MG63 (cell line): Measurements from ENCODE around the gene FBXO8. TPM values are rescaled to one million over a fixed set of nuclear protein-coding genes. Genes with fewer than 3 reads are reported as not detected.
A peak's percentile ranks its signal among the peaks of the same experiment; 100 is the strongest.
"Not testable (repeated sequence)": the region's sequence is repeated elsewhere in the genome, so short reads cannot be mapped to it uniquely, and the experiment has no call there.

Source experiments
- DNase-seq: peaks from one replicate; pipeline ENCODE4 v3.0.0-alpha.2; 2020
- H3K27me3 ChIP-seq: fragments of 250-450 bp; sonication (Bioruptor Pico); 2 replicates; pipeline ENCODE4 v1.5.1; 2020; ENCODE audit warnings: mild to moderate bottlenecking, moderate library complexity
- H3K36me3 ChIP-seq: fragments of 250-450 bp; sonication (Bioruptor Pico); 2 replicates; pipeline ENCODE4 v1.5.1; 2020; ENCODE audit warnings: mild to moderate bottlenecking, moderate library complexity
- H3K4me3 ChIP-seq: fragments of 250-450 bp; sonication (Bioruptor Pico); 2 replicates; pipeline ENCODE4 v1.5.1; 2020; ENCODE audit warnings: mild to moderate bottlenecking, moderate library complexity
- H3K9me3 ChIP-seq: fragments of 250-450 bp; sonication (Bioruptor Pico); 2 replicates; pipeline ENCODE4 v1.5.1; 2020; ENCODE audit warnings: mild to moderate bottlenecking, moderate library complexity
- total RNA-seq: library from RNA; depleted of rRNA; stranded (reverse); fragments of >200 nt; shearing (Covaris generic); gene quantifications from 2 replicates; pipeline ENCODE4 v1.2.3, GENCODE V29; 2014; ENCODE audit warnings: low replicate concordance

Gene FBXO8
- total RNA-seq, 1 experiment from 2014 or later, result 29.1 TPM

- no peak for DNase-seq
- peaks cover 11% of the 10 kb centered on the region for H3K36me3 ChIP-seq
These were observed 20.2 kb upstream of the FBXO8 start for GRCh38 chr4:174303687-174304086.

GRCh38 chr4:174295142-174295541 is 11.7 kb upstream of the FBXO8 start:
- not testable (repeated sequence) for DNase-seq, H3K4me3 ChIP-seq, H3K27me3 ChIP-seq
- peaks cover 13% of the 10 kb centered on the region for H3K36me3 ChIP-seq
- H3K9me3 ChIP-seq, result peaks cover 18% of the 10 kb centered on the region

More at GRCh38 chr4:174303687-174304086, 20.2 kb upstream of the FBXO8 start:
- Histone ChIP-seq H3K4me3 (no peak overlapping the region), H3K27me3 (no peaks in the 10 kb centered on the region), H3K9me3 (no peaks in the 10 kb centered on the region)

DNA sequence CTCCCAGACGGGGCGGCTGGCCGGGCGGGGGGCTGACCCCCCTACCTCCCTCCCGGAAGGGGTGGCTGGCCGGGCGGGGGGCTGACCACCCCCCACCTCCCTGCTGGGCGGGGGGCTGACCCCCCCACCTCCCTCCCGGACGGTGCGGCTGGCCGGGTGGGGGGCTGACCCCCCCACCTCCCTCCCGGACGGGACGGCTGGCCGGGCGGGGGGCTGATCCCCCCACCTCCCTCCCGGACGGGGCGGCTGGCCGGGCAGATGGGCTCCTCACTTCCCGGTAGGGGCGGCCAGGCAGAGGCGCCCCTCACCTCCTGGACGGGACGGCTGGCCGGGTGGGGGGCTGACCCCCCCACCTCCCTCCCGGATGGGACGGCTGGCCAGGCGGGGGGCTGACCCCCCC is 11.2 kb upstream of the FBXO8 start:
- not testable (repeated sequence) for DNase-seq, H3K27me3 ChIP-seq, H3K4me3 ChIP-seq
- Histone ChIP-seq H3K9me3 (peaks cover 18% of the 10 kb centered on the region), H3K36me3 (peaks cover 13% of the 10 kb centered on the region)

DNA sequence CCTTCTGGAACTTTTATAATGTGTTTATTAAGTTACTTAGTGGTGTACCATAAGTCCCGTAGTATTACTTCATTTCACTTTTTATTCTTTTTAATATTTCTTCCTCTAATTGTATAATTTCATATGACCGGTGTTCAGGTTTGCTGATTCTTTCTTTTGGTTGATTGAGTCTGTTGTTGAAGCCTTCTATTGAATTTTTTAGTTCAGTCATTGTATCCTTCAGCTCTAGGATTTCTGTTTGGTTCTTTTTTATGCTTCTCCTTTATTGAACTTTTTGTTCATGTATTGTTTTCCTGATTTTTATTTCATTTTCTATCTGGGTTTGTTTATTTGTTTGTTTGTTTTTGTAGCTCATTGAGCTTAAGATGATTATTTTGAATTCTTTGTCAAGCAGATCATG is 9.0 kb upstream of the FBXO8 start:
- Histone ChIP-seq H3K4me3 (no peak overlapping the region), H3K27me3 (no peaks in the 10 kb centered on the region), H3K36me3 (peaks cover 13% of the 10 kb centered on the region), H3K9me3 (peaks cover 18% of the 10 kb centered on the region)
- no peak for DNase-seq

GRCh38 chr4:174286870-174287269 is 3.4 kb upstream of the FBXO8 start:
- DNase-seq, result no peak
- Histone ChIP-seq H3K9me3 (peaks cover 3% of the 10 kb centered on the region), H3K36me3 (no peaks in the 10 kb centered on the region), H3K27me3 (no peaks in the 10 kb centered on the region), H3K4me3 (no peak overlapping the region)

GRCh38 chr4:174284487-174284886 is 1.0 kb upstream of the FBXO8 start:
- H3K27me3 ChIP-seq, result no peaks in the 10 kb centered on the region
- H3K4me3 ChIP-seq, result peak overlapping the region; percentile 94
- DNase-seq, result no peak
- H3K36me3 ChIP-seq, result peaks cover 3% of the 10 kb centered on the region; the same call in 1 of the 2 replicates
- no peaks in the 10 kb centered on the region for H3K9me3 ChIP-seq

DNA sequence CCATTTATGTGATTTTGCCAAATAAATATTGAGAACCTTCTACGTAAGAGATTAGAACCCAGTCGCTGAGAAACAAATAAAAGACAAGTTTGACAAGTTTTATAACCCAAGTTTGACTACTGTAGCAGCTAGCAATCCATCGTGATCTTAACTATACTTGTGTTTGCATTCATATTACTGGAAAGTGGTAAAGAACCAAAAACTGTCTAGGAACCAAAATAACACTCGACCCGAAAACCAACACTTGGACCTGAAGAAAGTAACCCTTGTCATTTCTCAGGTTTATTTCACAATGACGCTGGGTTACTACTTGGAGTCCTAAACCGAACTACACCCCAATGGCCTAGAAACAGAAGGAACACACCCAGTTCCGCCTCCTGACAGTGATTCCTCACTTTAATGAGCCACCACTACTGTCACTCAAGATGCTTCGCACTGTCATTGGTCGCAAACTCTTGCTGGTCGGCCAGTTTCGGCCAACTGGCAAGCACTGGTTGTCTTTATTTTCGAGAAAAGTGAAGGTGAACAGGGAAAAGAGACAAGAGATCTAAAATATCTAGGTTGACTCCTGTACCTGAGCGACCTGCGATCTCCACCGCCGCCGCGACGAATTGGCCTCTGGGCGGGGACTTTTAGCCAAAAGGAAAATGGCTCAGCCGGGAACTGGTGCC is 496 bp downstream of the FBXO8 start:
- no peaks in the 10 kb centered on the region for H3K27me3 ChIP-seq

GRCh38 chr4:174281901-174282300 is 1.6 kb downstream of the FBXO8 start:
- Histone ChIP-seq H3K36me3 (peaks cover 3% of the 10 kb centered on the region; the same call in 1 of the 2 replicates), H3K4me3 (peak overlapping the region; percentile 94; the same call in 1 of the 2 replicates)
- no peak for DNase-seq

More for the DNA sequence above, 496 bp downstream of the FBXO8 start:
- Histone ChIP-seq H3K9me3 (no peaks in the 10 kb centered on the region), H3K36me3 (peaks cover 3% of the 10 kb centered on the region; the same call in 1 of the 2 replicates), H3K4me3 (peak overlapping the region; percentile 94)
- DNase-seq, result peak; percentile 86

GRCh38 chr4:174281182-174281737 is 2.2 kb downstream of the FBXO8 start:
- Histone ChIP-seq H3K9me3 (no peaks in the 10 kb centered on the region), H3K4me3 (no peak overlapping the region), H3K36me3 (peaks cover 3% of the 10 kb centered on the region; the same call in 1 of the 2 replicates), H3K27me3 (no peaks in the 10 kb centered on the region)
- no peak for DNase-seq

More at GRCh38 chr4:174281901-174282300, 1.6 kb downstream of the FBXO8 start:
- no peaks in the 10 kb centered on the region for H3K9me3 ChIP-seq
- no peaks in the 10 kb centered on the region for H3K27me3 ChIP-seq

DNA sequence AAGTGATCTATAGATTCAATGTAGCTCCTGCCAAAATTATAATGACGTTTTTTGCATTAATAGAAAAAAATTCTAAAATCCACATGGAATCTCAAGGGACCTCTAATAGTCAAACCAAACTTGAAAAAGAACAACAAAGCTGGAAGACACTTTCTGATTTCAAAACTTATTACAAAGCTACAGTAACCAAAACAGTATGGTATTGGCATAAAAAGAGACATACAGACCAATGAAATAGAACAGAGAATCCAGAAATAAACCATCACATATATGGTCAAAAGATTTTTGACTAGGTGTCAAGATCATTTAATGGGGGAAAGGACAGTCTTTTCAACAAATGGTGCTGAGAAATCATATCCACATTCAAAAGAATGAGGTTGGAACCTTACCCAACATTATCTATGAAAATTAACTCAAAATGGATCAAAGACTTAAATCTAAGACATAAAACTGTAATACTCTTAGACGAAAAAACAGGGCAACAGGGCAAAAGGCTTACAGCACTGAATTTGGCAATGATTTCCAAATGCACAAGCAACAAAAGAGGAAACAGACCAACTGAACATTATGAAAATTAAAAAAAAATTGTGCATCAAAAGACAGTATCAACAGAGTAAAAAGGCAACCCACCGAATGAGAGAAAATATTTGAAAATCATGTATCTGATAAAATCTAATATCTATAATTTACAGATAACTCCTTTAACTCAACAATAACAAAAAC is 3.9 kb downstream of the FBXO8 start:
- no peak for DNase-seq
- Histone ChIP-seq H3K27me3 (no peaks in the 10 kb centered on the region), H3K4me3 (no peak overlapping the region), H3K9me3 (no peaks in the 10 kb centered on the region), H3K36me3 (peaks cover 3% of the 10 kb centered on the region; the same call in 1 of the 2 replicates)

- H3K9me3 ChIP-seq, result no peaks in the 10 kb centered on the region
- peaks cover 3% of the 10 kb centered on the region; the same call in 1 of the 2 replicates for H3K36me3 ChIP-seq
- H3K4me3 ChIP-seq, result no peak overlapping the region
- no peak for DNase-seq
- no peaks in the 10 kb centered on the region for H3K27me3 ChIP-seq
These were observed 5.0 kb downstream of the FBXO8 start for GRCh38 chr4:174278467-174278866.

DNA sequence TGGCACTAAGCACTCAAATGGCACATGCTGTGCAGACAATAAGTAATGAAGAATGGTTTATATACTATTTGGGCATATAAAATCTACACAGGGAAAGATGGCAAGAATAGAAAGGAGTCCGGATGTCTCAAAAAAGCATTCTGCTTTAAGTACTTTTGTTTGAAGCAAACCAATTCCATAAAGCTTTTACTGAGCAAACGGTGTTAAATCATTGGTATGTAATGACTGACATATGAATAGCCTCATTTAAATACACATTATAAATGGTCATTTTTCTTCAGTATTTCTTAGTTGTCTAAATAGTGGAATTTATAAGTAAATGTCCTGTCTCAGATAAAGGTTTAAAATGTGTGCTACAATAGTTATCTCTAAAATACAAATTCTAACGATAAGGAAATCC is 6.0 kb downstream of the FBXO8 start:
- H3K9me3 ChIP-seq, result no peaks in the 10 kb centered on the region
- no peaks in the 10 kb centered on the region for H3K27me3 ChIP-seq
- no peak overlapping the region for H3K4me3 ChIP-seq
- no peak for DNase-seq
- peaks cover 3% of the 10 kb centered on the region; the same call in 1 of the 2 replicates for H3K36me3 ChIP-seq

DNA sequence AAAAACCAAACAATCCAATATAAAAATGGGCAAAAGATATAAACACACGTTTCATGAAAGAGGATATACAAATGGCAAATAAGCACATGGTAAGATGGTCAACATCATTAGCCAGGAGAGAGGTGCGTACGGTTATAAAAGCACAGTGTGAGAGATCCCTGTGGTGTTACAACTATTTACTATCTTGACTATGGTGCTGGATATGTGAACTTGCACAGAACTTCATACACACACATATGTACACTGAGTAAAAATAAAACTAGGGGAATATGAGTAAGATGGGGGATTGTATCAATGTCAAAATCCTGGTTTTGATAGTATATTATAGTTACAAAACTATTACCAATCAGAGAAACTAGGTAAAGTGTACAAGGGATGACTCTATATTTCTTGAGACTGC is 8.4 kb downstream of the FBXO8 start:
- no peak for DNase-seq
- Histone ChIP-seq H3K4me3 (no peak overlapping the region), H3K27me3 (no peaks in the 10 kb centered on the region), H3K9me3 (no peaks in the 10 kb centered on the region), H3K36me3 (no peaks in the 10 kb centered on the region; the same call in 1 of the 2 replicates)

DNA sequence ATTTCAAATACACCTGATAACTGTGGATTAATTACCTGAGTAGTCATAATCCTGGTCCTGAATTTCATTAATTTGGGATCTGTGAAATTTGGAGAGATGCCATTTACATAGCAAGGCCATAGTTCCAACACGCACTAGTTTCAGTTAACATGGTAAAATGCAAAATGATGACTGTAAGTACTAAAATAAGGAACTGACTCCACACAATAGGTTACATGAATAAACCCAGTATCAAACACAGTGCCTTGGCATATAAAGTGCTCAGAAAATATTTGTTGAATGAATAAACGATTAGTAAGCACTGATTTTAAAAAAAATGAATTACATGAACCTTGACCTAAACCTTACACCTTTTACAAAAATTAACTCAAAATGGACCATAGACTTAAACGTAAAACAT is 9.0 kb downstream of the FBXO8 start:
- no peak for DNase-seq
- Histone ChIP-seq H3K27me3 (no peaks in the 10 kb centered on the region), H3K4me3 (no peak overlapping the region), H3K9me3 (no peaks in the 10 kb centered on the region), H3K36me3 (no peaks in the 10 kb centered on the region)

GRCh38 chr4:174273930-174274329 is 9.5 kb downstream of the FBXO8 start:
- H3K27me3 ChIP-seq, result no peaks in the 10 kb centered on the region
- no peak for DNase-seq
- no peaks in the 10 kb centered on the region for H3K9me3 ChIP-seq
- no peaks in the 10 kb centered on the region for H3K36me3 ChIP-seq
- no peak overlapping the region for H3K4me3 ChIP-seq

DNA sequence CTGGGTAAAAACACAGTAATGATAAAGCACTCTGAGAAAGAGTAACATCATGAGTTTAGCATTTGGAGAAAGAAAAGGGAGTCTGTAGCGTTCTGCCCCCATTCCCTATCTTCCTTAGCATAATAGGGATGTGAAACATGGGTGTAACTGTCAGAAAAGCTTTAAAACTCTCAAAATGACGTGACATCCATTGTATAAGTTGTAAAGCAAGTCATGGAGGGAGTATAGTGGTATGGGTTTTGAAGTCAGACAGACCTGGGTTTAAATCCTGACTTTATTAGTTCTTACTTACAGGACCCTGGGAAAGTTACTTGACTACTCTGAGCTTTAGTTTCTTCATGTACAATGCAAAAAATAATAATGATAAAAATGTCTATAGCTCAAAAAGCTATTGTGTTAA is 17.1 kb downstream of the FBXO8 start:
- Histone ChIP-seq H3K36me3 (no peaks in the 10 kb centered on the region), H3K9me3 (no peaks in the 10 kb centered on the region), H3K27me3 (no peaks in the 10 kb centered on the region), H3K4me3 (no peak overlapping the region)
- DNase-seq, result no peak

DNA sequence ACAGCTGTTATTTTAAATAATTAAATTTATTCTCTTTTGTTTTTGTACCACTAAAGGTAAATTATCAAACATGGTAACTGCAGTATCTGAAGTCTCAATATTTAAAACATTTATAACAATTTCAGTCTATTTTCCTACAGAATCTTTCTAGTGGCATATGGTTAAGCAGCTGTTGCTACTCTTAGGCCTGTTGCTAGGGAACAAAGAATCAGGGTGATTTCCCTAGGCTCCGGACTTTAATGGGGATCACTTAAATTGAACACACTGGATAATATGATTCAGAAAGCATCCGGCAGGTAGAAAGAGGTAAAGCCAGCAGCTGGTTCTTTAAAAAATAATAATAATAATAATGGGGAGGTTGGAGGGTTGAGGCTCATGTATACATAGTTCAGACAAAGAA is 17.6 kb downstream of the FBXO8 start:
- Histone ChIP-seq H3K36me3 (no peaks in the 10 kb centered on the region), H3K9me3 (no peaks in the 10 kb centered on the region), H3K27me3 (no peaks in the 10 kb centered on the region), H3K4me3 (no peak overlapping the region)
- no peak for DNase-seq
